Activated naive CD8-positive, alpha-beta T cell treated with anti-CD3 and anti-CD28 coated beads, Interleukin-2, amount 50 U/mL, for 16 hours (primary cell): ENCODE results near the gene IL4.

Experiments
- DNase-seq: peaks from one replicate; pipeline ENCODE4 v3.0.0-alpha.2; 2020; ENCODE audit warnings: low read depth, low spot score

IL4 gene

GRCh38 chr5:132658381-132659302, 15.1 kb upstream of the IL4 start:
- no peak for DNase-seq

DNA sequence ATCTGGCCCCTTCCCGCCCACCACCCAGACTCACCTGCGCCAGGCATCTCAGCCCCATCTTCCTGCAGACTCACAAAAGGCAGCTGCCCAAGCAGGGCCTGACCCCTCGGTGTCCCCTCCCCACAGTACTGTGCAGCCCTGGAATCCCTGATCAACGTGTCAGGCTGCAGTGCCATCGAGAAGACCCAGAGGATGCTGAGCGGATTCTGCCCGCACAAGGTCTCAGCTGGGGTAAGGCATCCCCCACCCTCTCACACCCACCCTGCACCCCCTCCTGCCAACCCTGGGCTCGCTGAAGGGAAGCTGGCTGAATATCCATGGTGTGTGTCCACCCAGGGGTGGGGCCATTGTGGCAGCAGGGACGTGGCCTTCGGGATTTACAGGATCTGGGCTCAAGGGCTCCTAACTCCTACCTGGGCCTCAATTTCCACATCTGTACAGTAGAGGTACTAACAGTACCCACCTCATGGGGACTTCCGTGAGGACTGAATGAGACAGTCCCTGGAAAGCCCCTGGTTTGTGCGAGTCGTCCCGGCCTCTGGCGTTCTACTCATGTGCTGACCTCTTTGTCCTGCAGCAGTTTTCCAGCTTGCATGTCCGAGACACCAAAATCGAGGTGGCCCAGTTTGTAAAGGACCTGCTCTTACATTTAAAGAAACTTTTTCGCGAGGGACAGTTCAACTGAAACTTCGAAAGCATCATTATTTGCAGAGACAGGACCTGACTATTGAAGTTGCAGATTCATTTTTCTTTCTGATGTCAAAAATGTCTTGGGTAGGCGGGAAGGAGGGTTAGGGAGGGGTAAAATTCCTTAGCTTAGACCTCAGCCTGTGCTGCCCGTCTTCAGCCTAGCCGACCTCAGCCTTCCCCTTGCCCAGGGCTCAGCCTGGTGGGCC, 13.9 kb upstream of the IL4 start:
- no peak for DNase-seq

DNA sequence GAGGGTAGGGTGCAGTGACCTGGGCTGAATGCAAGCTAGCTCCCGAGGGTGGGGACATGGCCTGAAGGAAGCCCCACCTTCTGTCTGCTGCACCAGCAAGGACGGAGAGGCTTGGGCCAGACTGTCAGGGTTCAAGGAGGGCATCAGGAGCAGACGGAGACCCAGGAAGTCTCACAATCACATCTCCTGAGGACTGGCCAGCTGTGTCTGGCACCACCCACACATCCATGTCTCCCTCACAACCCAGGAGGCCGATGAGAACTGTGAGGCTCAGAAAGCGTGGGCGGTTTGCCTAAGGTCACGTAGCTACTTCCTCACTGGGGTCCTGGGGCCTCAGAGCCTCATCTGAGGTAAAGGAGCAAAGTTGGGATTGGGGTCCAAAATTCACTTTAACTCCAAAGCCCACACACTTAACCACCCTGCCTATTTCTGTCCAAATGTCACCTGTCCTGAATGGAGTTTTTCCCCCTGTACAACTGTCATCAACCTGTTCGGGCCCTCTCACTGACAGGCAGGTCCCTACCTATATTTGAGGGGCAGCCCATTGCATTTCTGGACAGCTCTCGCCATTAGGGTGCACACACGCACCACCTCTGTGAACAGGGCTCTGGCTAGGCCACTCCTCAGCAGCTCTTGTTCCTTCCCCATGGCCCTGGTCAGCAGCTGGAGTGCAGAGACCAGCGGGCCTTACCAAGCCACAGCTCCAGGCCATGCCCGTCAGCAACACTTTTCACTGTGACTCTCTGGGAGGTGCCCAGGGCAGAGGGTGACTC, 12.4 kb upstream of the IL4 start:
- DNase-seq, result no peak

DNA sequence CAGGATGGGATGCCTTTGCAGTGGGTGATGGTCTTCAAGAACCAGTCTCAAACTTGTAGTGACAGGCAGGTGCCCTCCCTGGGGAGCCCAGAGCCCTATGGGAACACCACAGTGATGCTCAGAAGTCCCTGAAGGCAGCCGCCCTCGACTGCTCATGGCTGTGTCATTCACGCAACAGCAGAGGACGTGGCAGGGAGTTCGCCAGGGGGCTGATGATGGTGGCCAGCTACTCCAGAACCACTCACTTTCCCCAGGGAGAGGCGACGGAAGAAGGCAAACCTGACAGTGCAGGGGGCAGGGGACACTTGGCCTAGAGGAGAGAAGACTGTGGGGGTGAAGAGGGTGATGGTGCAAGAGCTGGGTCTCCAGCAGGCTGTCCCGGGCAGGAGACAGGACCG, 11.8 kb upstream of the IL4 start:
- DNase-seq, result no peak

DNA sequence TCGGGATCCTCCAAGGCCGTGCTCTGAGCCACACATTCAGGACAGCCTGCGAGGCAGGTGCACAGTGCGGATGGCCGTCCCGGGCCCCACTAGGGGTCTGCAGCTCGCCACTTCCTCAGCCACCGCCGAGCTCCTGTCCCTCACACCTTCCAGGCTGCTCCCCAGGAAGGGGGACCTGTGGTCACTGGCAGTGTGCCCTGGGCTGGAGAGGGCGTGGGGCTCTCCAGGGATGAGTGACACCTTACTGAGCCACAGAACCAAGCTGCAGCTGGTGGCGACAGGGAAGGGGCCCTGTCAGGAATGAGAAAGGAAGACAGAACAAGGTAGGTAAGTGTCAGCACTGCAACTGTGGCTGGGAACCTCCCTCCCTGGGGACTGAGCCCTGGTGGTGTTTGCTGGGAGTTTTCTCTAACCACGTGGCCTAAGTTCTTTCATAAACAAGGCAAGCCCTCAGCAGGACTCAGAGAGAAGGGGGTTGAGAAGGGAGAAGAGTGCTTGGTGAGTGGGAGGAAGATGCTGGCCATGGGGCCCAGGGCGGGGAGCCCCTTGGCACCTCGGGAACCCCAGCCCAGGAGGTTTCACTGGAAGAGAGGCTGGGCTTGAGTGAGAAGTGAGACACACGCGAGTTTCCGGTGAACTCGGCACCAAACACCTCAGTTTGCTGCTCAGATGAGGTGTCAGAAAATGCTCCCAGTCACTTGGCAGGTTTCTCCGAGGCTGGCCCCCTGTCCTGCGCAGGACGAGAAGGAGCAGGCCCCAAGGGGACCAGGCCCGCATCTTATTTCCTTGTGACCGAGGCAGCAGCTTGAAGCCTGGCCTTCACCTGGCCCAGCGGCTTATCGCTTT, 10.6 kb upstream of the IL4 start:
- no peak for DNase-seq

GRCh38 chr5:132663771-132664695, 9.8 kb upstream of the IL4 start:
- no peak for DNase-seq

- no peak for DNase-seq
These were observed 9.0 kb upstream of the IL4 start for GRCh38 chr5:132664696-132665209.

DNA sequence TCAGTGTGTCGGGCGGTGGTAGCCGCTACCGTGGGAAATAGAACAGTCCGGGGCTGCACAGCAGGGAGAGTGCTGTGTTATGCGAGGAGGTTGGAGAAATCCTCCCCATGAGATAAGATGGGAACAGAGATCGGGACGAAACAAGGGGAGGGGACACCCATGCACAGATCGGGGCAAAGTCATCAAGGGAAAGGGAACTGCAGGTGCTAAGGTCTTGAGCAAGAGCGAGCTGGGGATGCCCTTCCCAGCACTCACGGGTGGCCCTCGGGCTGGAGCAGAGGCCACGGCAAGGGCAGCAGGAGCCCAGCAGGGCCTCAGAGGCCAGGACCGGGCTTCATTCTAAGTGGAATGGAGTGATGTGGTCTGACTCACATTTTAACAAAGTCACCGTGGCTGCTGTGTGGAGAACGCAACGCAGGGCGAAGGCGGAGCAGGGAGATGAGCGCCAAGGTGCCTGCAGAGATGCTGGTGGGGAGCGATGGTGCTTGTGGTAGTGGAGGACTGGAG, 8.2 kb upstream of the IL4 start:
- no peak for DNase-seq

- DNase-seq, result no peak
These were observed 7.3 kb upstream of the IL4 start for GRCh38 chr5:132666310-132667123.

DNA sequence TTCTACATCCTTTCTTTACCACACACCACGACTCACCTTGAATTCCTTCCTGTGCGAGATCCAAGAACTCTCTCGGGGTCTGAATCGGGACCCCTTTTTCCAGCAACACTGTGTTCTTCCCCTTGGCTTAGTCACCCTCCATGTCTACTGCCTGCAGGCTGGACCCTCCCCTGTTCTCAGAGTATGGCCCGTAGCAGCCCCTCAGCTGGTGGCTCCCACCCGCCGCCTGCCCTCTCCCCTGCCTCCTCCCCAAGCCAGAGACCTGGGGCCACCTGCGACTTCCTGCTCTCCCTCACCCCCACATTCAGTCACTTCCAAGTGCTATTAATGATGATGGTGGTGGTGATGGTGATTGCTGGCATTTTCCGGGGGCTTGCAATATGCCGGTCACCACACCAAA, 6.5 kb upstream of the IL4 start:
- no peak for DNase-seq

DNA sequence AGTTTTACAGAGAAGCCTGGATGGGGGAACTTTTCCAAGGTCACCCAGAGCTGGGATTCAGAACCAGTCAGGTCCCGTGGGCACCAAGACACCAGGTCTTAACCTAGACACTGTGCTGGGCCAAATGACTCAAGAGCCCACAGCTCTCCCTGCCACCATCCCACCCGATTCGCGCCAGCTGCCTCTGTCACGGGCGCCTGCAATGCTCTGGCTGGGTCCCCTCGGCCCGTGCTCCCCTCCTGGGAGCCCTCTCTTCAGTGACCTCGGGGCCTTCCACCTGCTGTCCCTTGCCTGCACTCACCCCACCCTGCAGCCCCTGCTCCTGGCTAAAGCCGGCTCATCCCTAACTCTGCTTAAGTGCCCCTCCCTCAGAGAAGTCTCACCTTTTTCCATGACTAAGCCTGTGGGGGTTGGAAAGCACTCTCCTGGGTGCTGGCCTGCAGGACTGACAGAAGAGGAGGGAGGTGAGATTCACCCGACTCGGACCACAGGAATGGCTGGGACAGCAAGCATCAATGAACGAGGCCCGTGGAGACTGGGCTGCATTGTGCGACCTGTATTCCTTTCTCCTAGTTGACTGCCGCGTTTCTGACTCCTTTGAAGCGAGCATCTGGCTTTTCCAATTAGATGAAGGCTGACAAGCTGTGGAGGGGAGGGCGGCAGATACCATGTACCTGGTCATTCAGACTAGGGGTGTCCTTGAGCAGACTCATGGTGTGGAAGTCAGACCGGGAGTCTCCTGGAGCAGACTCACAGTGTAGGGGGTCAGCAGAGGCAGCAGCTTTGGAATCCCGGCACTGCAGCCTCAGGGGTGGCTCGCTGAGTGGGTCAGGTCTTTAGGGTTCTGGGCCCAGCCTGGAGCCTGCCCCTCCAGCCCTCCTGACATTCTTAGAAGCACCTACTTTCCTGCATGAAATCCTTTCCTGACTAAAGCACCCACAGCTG, 5.8 kb upstream of the IL4 start:
- DNase-seq, result no peak

DNA sequence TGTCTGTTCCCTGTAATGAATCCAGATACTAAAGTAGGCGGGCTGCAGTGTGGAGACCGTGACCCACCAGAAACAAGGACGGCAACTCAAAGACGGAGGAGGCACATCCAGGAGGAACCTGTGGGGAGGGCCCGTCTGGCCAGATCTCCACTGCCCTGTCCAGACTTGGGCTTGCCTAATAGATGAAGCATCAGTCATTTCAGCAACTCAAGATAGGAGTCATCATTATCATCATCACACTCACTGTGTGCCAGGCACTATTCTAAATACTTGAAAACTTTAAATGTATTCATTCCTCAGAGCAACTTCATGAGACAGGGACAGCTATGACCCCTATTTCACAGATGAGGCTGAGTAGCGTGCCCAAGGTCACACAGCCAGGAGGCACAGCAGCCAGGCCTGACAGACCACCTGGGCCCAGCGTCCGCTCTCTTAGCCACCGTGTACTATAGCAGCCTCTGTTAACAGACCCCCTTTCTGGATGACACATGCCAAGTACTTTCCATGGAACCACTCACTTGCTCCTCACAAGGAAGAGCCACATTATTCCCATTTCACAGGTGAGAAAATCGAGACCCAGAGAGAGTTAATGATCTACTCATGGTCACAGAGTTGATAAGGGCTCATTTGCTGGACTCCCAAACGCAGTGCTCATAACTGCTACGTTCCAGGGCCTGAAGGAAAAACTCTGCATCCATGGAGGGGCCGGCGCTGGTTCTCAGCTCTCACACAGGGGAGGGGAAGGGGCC, 4.9 kb upstream of the IL4 start:
- no peak for DNase-seq

- no peak for DNase-seq
These were observed 4.4 kb upstream of the IL4 start for GRCh38 chr5:132669455-132669820.

- no peak for DNase-seq
These were observed 3.6 kb upstream of the IL4 start for GRCh38 chr5:132669966-132670882.

- no peak for DNase-seq
These were observed 2.8 kb upstream of the IL4 start for GRCh38 chr5:132671000-132671399.

DNA sequence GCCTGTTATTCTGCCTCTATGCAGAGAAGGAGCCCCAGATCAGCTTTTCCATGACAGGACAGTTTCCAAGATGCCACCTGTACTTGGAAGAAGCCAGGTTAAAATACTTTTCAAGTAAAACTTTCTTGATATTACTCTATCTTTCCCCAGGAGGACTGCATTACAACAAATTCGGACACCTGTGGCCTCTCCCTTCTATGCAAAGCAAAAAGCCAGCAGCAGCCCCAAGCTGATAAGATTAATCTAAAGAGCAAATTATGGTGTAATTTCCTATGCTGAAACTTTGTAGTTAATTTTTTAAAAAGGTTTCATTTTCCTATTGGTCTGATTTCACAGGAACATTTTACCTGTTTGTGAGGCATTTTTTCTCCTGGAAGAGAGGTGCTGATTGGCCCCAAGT, 301 bp upstream of the IL4 start:
- no peak for DNase-seq
